ENCODE results near the gene PNPLA6. TPM values are rescaled to one million over a fixed set of nuclear protein-coding genes. Genes with fewer than 3 reads are reported as not detected.

The PNPLA6 gene
- total and polyA plus RNA-seq, 2 of the 4 experiments (the other 2 are of a cell fraction) = 17.9 to 52.7 TPM

DNA sequence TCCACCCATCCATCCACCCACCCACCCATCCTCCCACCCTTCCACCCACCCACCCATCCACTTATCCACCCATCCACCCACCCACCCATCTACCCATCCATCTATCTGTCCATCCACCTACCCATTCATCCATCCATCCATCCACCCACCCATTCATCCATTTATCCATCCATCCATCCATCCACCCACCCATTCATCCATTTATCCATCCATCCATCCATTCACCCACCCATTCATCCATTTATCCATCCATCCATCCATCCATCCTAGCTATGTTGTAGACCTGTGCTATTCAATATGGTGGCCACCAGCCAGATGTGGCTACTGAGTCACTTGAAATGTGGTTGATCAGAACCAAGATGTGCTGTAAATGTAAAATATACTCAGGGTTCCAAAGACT, 65.2 kb downstream of the PNPLA6 start:
- POLR2A ChIA-PET (ENCODE audit: unreplicated experiment) = no interaction called here
- Histone ChIP-seq H3K14ac (replicated peaks; ENCODE audit: low read depth, low read length) (no peak overlapping the region), H4K8ac (ENCODE audit: low read depth in 2 of 2, low read length in 2 of 2) (no peak overlapping the region), H2AFZ (replicated peaks; ENCODE audit: low read length, poor library complexity) (no peak overlapping the region), H4K91ac (ENCODE audit: insufficient read depth, low read depth, low read length) (no peak overlapping the region), H3K23ac (ENCODE audit: low read depth, low read length) (no peak overlapping the region), H4K5ac (ENCODE audit: low read depth, low read length) (no peak overlapping the region), H4K20me1 (ENCODE audit: insufficient read depth, low read length) (no peaks in the 10 kb centered on the region), H2AK5ac (ENCODE audit: low read depth, low read length) (no peak overlapping the region), H3K56ac (ENCODE audit: extremely low read depth, insufficient read depth, low read length) (no peak overlapping the region), H3K27me3 (ENCODE audit: control insufficient read depth, insufficient read depth, low read length) (peaks cover 29% of the 10 kb centered on the region), H3K4ac (ENCODE audit: low read depth, low read length) (no peak overlapping the region), H3K4me3 (ENCODE audit: insufficient read depth, low read depth, low read length) (no peak overlapping the region), H3K4me2 (ENCODE audit: low read depth, low read length) (no peak overlapping the region), H3K36me3 (ENCODE audit: control insufficient read depth, insufficient read depth, low read length) (no peaks in the 10 kb centered on the region), H3K9me1 (ENCODE audit: insufficient read depth, low read length) (no peaks in the 10 kb centered on the region), H3K79me1 (ENCODE audit: low read depth in 1 of 2, low read length in 2 of 2) (no peaks in the 10 kb centered on the region), H3K4me1 (ENCODE audit: control insufficient read depth, insufficient read depth, low read length) (no peaks in the 10 kb centered on the region), H2BK5ac (ENCODE audit: low read depth, low read length, poor library complexity, severe bottlenecking) (no peak overlapping the region), H2BK120ac (ENCODE audit: low read depth, low read length) (no peak overlapping the region), H2BK15ac (ENCODE audit: low read depth, low read length) (no peak overlapping the region), H3K18ac (ENCODE audit: low read depth, low read length) (no peak overlapping the region), H3K9me3 (ENCODE audit: control insufficient read depth, insufficient read depth, low read length) (no peaks in the 10 kb centered on the region), H2BK20ac (ENCODE audit: low read depth, low read length) (no peak overlapping the region), H2AK9ac (replicated peaks; ENCODE audit: low read depth, low read length, poor library complexity) (no peak overlapping the region), H3K9ac (ENCODE audit: low read depth, low read length) (no peak overlapping the region), H3K27ac (ENCODE audit: insufficient read depth, low read length) (no peak overlapping the region)
- ATAC-seq (ENCODE audit: low read depth) (no peak), DNase-seq (no peak)
- dilution Hi-C loops (cut with HindIII; ENCODE audit: low sequenced_read_pairs, unreplicated experiment) (no loop called here), intact Hi-C loops (cut with micrococcal nuclease) (no loop called here), in situ Hi-C loops (cut with MboI; ENCODE audit: low sequenced_read_pairs) (no loop called here)
- BruUV-seq (replicated peaks) = no TSS peak
- TF ChIP-seq USF2 (IDR thresholded peaks at IDR 0.05; ENCODE audit: low read depth, low read length) (no peak), CHD1 (IDR thresholded peaks at IDR 0.05; ENCODE audit: low read depth, low read length) (no peak), POLR2A (IDR thresholded peaks at IDR 0.05; ENCODE audit: low read depth, low read length) (no peak), SMC3 (IDR thresholded peaks at IDR 0.05; ENCODE audit: low read depth, low read length) (no peak), MAZ (IDR thresholded peaks at IDR 0.05; ENCODE audit: borderline replicate concordance, low read depth, low read length) (no peak), RCOR1 (IDR thresholded peaks at IDR 0.05; ENCODE audit: insufficient replicate concordance, low read length) (no peak), CTCF (conservative IDR thresholded peaks at IDR 0.05; ENCODE audit: low read depth, low read length) (no peak), RAD21 (IDR thresholded peaks at IDR 0.05; ENCODE audit: low read length) (no peak), MAFK (IDR thresholded peaks at IDR 0.05; ENCODE audit: low read depth, low read length) (no peak), NFE2L2 (IDR thresholded peaks at IDR 0.05; ENCODE audit: low read depth, low read length) (no peak), CEBPB (IDR thresholded peaks at IDR 0.05; ENCODE audit: low read depth, low read length) (no peak), RFX5 (IDR thresholded peaks at IDR 0.05; ENCODE audit: low read depth, low read length) (no peak), FOS (IDR thresholded peaks at IDR 0.05; ENCODE audit: low read depth, low read length) (no peak)
- TF ChIP-seq, protein P1, sequence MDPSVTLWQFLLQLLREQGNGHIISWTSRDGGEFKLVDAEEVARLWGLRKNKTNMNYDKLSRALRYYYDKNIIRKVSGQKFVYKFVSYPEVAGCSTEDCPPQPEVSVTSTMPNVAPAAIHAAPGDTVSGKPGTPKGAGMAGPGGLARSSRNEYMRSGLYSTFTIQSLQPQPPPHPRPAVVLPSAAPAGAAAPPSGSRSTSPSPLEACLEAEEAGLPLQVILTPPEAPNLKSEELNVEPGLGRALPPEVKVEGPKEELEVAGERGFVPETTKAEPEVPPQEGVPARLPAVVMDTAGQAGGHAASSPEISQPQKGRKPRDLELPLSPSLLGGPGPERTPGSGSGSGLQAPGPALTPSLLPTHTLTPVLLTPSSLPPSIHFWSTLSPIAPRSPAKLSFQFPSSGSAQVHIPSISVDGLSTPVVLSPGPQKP (IDR thresholded peaks at IDR 0.05; ENCODE audit: borderline replicate concordance, low read depth, low read length) = no peak
- CTCF ChIA-PET = no interaction called here
